NCI-H2171 treated with DMSO at 0.1 percent for 48 hours (cell line): Measurements from ENCODE around the gene YIF1B.
"Not testable (repeated sequence)": the region's sequence is repeated elsewhere in the genome, so short reads cannot be mapped to it uniquely, and the experiment has no call there.

Experiments used
- DNase-seq: peaks from one replicate; lab custom pipeline; 2025; lab: John Stamatoyannopoulos, UW

The YIF1B gene

GRCh38 chr19:38315657-38316476, at the start of gene YIF1B:
Gene YIF1B (minus strand): TSS chr19:38315947. CDS start chr19:38315917, 30 bp downstream.
- DNase-seq: peak; percentile 98

- DNase-seq: not testable (repeated sequence)
Observed at GRCh38 chr19:38362946-38363688, 47.4 kb upstream of the YIF1B start.

- peak; percentile 89 for DNase-seq
Observed at GRCh38 chr19:38362076-38362945, 46.6 kb upstream of the YIF1B start.

- DNase-seq: peak; percentile 89
Observed at GRCh38 chr19:38361633-38362075, 45.9 kb upstream of the YIF1B start.

GRCh38 chr19:38360839-38361631, 45.3 kb upstream of the YIF1B start:
- no peak for DNase-seq

GRCh38 chr19:38360351-38360750, 44.6 kb upstream of the YIF1B start:
- DNase-seq: no peak

- DNase-seq: no peak
Observed at GRCh38 chr19:38359242-38360021, 43.7 kb upstream of the YIF1B start.

- no peak for DNase-seq
Observed at GRCh38 chr19:38358071-38358470, 42.3 kb upstream of the YIF1B start.

- DNase-seq: no peak
Observed at GRCh38 chr19:38355728-38356725, 40.3 kb upstream of the YIF1B start.

- DNase-seq: peak; percentile 98
Observed at GRCh38 chr19:38352611-38353010, 36.9 kb upstream of the YIF1B start.

GRCh38 chr19:38351865-38352395, 36.2 kb upstream of the YIF1B start:
- DNase-seq: peak; percentile 69

- DNase-seq: no peak
Observed at GRCh38 chr19:38350883-38351282, 35.1 kb upstream of the YIF1B start.

GRCh38 chr19:38346837-38347236, 31.1 kb upstream of the YIF1B start:
- DNase-seq: no peak

GRCh38 chr19:38340927-38341326, 25.2 kb upstream of the YIF1B start:
- DNase-seq: no peak

GRCh38 chr19:38339011-38339410, 23.3 kb upstream of the YIF1B start:
- DNase-seq: peak; percentile 60

- no peak for DNase-seq
Observed at GRCh38 chr19:38337360-38337653, 21.6 kb upstream of the YIF1B start.

GRCh38 chr19:38336638-38337359, 21.1 kb upstream of the YIF1B start:
- peak; percentile 98 for DNase-seq

GRCh38 chr19:38335949-38336637, 20.3 kb upstream of the YIF1B start:
- peak; percentile 96 for DNase-seq
